H9 (cell line): ENCODE results near the gene CCDC141. TPM values are rescaled to one million over a fixed set of nuclear protein-coding genes. Genes with fewer than 3 reads are reported as not detected.
A peak's percentile ranks its signal among the peaks of the same experiment; 100 is the strongest.

Experiments
- DNase-seq: peaks from one replicate; pipeline ENCODE4 v3.0.0-alpha.2; 2017
- H2AFZ ChIP-seq: one replicate; pipeline ENCODE4 v1.6.1; 2013; ENCODE audit warnings: mild to moderate bottlenecking, low read length, control low read depth, moderate library complexity
- H2AK5ac ChIP-seq: 2 replicates; pipeline ENCODE4 v1.6.1; 2013; ENCODE audit warnings: low read length, control low read depth, mixed read lengths; ENCODE audit not compliant: insufficient read length
- H2BK120ac ChIP-seq: one replicate; pipeline ENCODE4 v1.6.1; 2013; ENCODE audit warnings: low read depth, mild to moderate bottlenecking, low read length, control low read depth, inconsistent platforms; ENCODE audit not compliant: poor library complexity, severe bottlenecking
- H2BK12ac ChIP-seq: 2 replicates; pipeline ENCODE4 v1.6.1; 2013; ENCODE audit warnings: low read length, control low read depth, mixed read lengths, low read depth; ENCODE audit not compliant: insufficient read length
- H2BK15ac ChIP-seq: 2 replicates; pipeline ENCODE4 v1.6.1; 2013; ENCODE audit warnings: low read depth, low read length, control low read depth
- H2BK20ac ChIP-seq: one replicate; pipeline ENCODE4 v1.6.1; 2013; ENCODE audit warnings: low read depth, mild to moderate bottlenecking, low read length, control low read depth, inconsistent platforms; ENCODE audit not compliant: poor library complexity, severe bottlenecking
- H2BK5ac ChIP-seq: 2 replicates; pipeline ENCODE4 v1.6.1; 2013; ENCODE audit warnings: low read length, control low read depth, mixed read lengths; ENCODE audit not compliant: insufficient read length
- H3K14ac ChIP-seq: 2 replicates; pipeline ENCODE4 v1.6.1; 2013; ENCODE audit warnings: low read length, control low read depth; ENCODE audit not compliant: insufficient read depth
- H3K18ac ChIP-seq: 2 replicates; pipeline ENCODE4 v1.6.1; 2013; ENCODE audit warnings: low read depth, mild to moderate bottlenecking, mixed read lengths, low read length, control low read depth; ENCODE audit not compliant: insufficient read length
- H3K23ac ChIP-seq: 2 replicates; pipeline ENCODE4 v1.6.1; 2013; ENCODE audit warnings: low read length, control low read depth, mixed read lengths, low read depth; ENCODE audit not compliant: insufficient read length
- H3K23me2 ChIP-seq: 2 replicates; pipeline ENCODE4 v1.6.1; 2013; ENCODE audit warnings: low read depth, mild to moderate bottlenecking, mixed read lengths, low read length, control low read depth; ENCODE audit not compliant: insufficient read length, poor library complexity, severe bottlenecking
- H3K27ac ChIP-seq: 2 replicates; pipeline ENCODE4 v1.5.1; 2013; ENCODE audit warnings: low read length, control low read depth, mixed read lengths, low read depth; ENCODE audit not compliant: insufficient read length
- H3K27me3 ChIP-seq: 2 replicates; pipeline ENCODE4 v1.6.1; 2013; ENCODE audit warnings: low read length, control low read depth, inconsistent platforms; ENCODE audit not compliant: insufficient read depth
- H3K4ac ChIP-seq: 2 replicates; pipeline ENCODE4 v1.6.1; 2013; ENCODE audit warnings: low read depth, mild to moderate bottlenecking, control low read depth, inconsistent platforms, low read length, moderate library complexity
- H3K4me1 ChIP-seq: 2 replicates; pipeline ENCODE4 v1.6.1; 2013; ENCODE audit warnings: low read length, control low read depth, inconsistent platforms; ENCODE audit not compliant: insufficient read depth
- H3K4me2 ChIP-seq: 2 replicates; pipeline ENCODE4 v1.6.1; 2013; ENCODE audit warnings: low read length, control low read depth, mixed read lengths; ENCODE audit not compliant: insufficient read length, insufficient read depth
- H3K56ac ChIP-seq: 2 replicates; pipeline ENCODE4 v1.6.1; 2013; ENCODE audit warnings: low read depth, mild to moderate bottlenecking, mixed read lengths, low read length, control low read depth; ENCODE audit not compliant: insufficient read length
- H3K79me1 ChIP-seq: 2 replicates; pipeline ENCODE4 v1.6.1; 2013; ENCODE audit warnings: low read depth, mild to moderate bottlenecking, moderate library complexity, low read length, control low read depth, inconsistent platforms; ENCODE audit not compliant: insufficient read depth, poor library complexity, severe bottlenecking
- H3K79me2 ChIP-seq: 2 replicates; pipeline ENCODE4 v1.6.1; 2013; ENCODE audit warnings: low read length, control low read depth, inconsistent platforms; ENCODE audit not compliant: insufficient read depth
- H3K9ac ChIP-seq: 2 replicates; pipeline ENCODE4 v1.6.1; 2013; ENCODE audit warnings: low read length, control low read depth, mixed read lengths; ENCODE audit not compliant: insufficient read length; ENCODE audit errors: extremely low read depth
- H3K9me3 ChIP-seq: one replicate; pipeline ENCODE4 v1.6.1; 2013; ENCODE audit warnings: low read depth, low read length, inconsistent platforms; ENCODE audit not compliant: control insufficient read depth
- H3T11ph ChIP-seq: one replicate; pipeline ENCODE4 v1.6.1; 2013; ENCODE audit warnings: mild to moderate bottlenecking, low read length, control low read depth, inconsistent platforms
- H4K20me1 ChIP-seq: one replicate; pipeline ENCODE4 v1.6.1; 2013; ENCODE audit not compliant: control insufficient read depth, insufficient read length, insufficient read depth
- H4K5ac ChIP-seq: 2 replicates; pipeline ENCODE4 v1.6.1; 2013; ENCODE audit warnings: low read depth, mild to moderate bottlenecking, mixed read lengths, low read length, control low read depth; ENCODE audit not compliant: insufficient read length
- H4K8ac ChIP-seq: replicated peaks from 2 replicates; pipeline ENCODE4 v1.6.1; 2013; ENCODE audit warnings: low read length, control low read depth, mixed read lengths, low read depth; ENCODE audit not compliant: insufficient read length
- H4K91ac ChIP-seq: 2 replicates; pipeline ENCODE4 v1.6.1; 2013; ENCODE audit warnings: low read depth, mild to moderate bottlenecking, moderate library complexity, mixed read lengths, low read length, control low read depth; ENCODE audit not compliant: insufficient read length
- H3K27ac Mint-ChIP-seq, 3 experiments: 2 replicates in 2 of 3; 3 replicates in 1 of 3; pipeline ENCODE4 v1.8.0; 2020 to 2021; ENCODE audit warnings: mixed read lengths in 3 of 3, mild to moderate bottlenecking in 1 of 3, moderate library complexity in 1 of 3
- H3K27me3 Mint-ChIP-seq: 2 replicates; pipeline ENCODE4 v1.8.0; 2021; ENCODE audit warnings: low read depth, mild to moderate bottlenecking, moderate library complexity, mixed read lengths
- H3K36me3 Mint-ChIP-seq, 3 experiments: 2 replicates in 2 of 3; 3 replicates in 1 of 3; pipeline ENCODE4 v1.8.0; 2020 to 2021; ENCODE audit warnings: low read depth in 3 of 3, mixed read lengths in 3 of 3; ENCODE audit not compliant: insufficient read depth in 1 of 3
- H3K4me1 Mint-ChIP-seq, 2 experiments: 2 replicates each; pipeline ENCODE4 v1.8.0; 2020; ENCODE audit warnings: mixed read lengths in 2 of 2
- H3K4me3 Mint-ChIP-seq, 2 experiments: 2 replicates in 1 of 2; 3 replicates in 1 of 2; pipeline ENCODE4 v1.8.0; 2020 to 2021; ENCODE audit warnings: mild to moderate bottlenecking in 2 of 2, mixed read lengths in 2 of 2, moderate library complexity in 1 of 2
- H3K9me3 Mint-ChIP-seq, 2 experiments: 2 replicates in 1 of 2; 3 replicates in 1 of 2; pipeline ENCODE4 v1.8.0; 2020; ENCODE audit warnings: mild to moderate bottlenecking in 2 of 2, mixed read lengths in 2 of 2, moderate library complexity in 1 of 2
- WGBS: extraction: QIAGEN DNeasy Blood & Tissue Kit; methylation state at CpG from one replicate; pipeline ENCODE4 v1.1.7; 2013; ENCODE audit warnings: missing lambda C conversion rate, low lambda C conversion rate, mixed read lengths; ENCODE audit not compliant: insufficient read length; ENCODE audit errors: extremely low coverage; 5-methylcytosine and 5-hydroxymethylcytosine counted together
- total RNA-seq: library from RNA; stranded (reverse); gene quantifications from 2 replicates; pipeline ENCODE4 v1.2.1, GENCODE V29; 2021
- TF ChIP-seq, protein P1 (sequence below): fragments of 200-600 bp; sonication (generic); conservative IDR thresholded peaks from 3 replicates; pipeline ENCODE4 v1.8.0; 2021; ENCODE audit warnings: antibody characterized with exemption, mild to moderate bottlenecking

The CCDC141 gene
- total RNA-seq, 1 experiment from 2014 or later, result 1.0 TPM

DNA sequence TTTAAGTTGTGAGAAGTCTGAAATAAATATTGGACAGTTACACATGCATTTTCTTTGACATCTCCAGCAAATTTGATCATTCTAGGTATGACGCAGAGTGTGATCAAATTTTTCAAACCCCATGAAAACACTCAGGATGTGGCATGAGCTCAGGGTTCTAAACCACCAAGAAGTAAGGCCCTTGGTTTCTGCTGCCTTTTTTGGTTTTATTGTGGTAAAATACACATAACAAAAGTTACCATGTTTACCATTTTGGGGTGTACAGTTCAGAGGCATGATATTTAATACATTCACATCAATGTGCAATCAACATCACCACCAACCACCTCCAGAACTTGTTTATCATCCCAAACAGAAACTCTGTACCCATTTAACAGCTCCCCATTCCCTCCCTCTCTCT lies 178.4 kb downstream of the CCDC141 start:
- no peak overlapping the region for H3K4me2 ChIP-seq
- H2BK12ac ChIP-seq, result no peak overlapping the region
- H2AK5ac ChIP-seq, result no peak overlapping the region
- H3K27me3 ChIP-seq, result no peaks in the 10 kb centered on the region
- no peak overlapping the region for H3T11ph ChIP-seq
- H2BK15ac ChIP-seq, result no peak overlapping the region
- no peak overlapping the region for H2BK5ac ChIP-seq
- H2BK120ac ChIP-seq, result no peak overlapping the region
- WGBS, result no CpG with 5 or more reads among the region's 1 CpG
- no peak overlapping the region for H3K56ac ChIP-seq
- H3K4ac ChIP-seq, result no peak overlapping the region
- no peak overlapping the region for H2AFZ ChIP-seq
- Mint-ChIP-seq H3K9me3 (no peaks in the 10 kb centered on the region), H3K4me1 (peaks cover 10 to 12% of the 10 kb centered on the region in 2 experiments; a peak in 3 of 4 replicates), H3K4me3 (no peak overlapping the region), H3K36me3 (no peaks in the 10 kb centered on the region), H3K27ac (peak overlapping the region in 2 of 3 experiments; percentile 18 to 73; a peak in 4 of 7 replicates), H3K27me3 (no peaks in the 10 kb centered on the region)
- no peak overlapping the region for H3K18ac ChIP-seq
- no peak overlapping the region for H2BK20ac ChIP-seq
- H3K23ac ChIP-seq, result no peak overlapping the region
- no peaks in the 10 kb centered on the region for H3K79me1 ChIP-seq
- no peak overlapping the region for H3K27ac ChIP-seq
- H4K91ac ChIP-seq, result no peak overlapping the region
- no peak for DNase-seq
- no peak overlapping the region for H4K8ac ChIP-seq
- no peak overlapping the region for H4K5ac ChIP-seq
- no peaks in the 10 kb centered on the region for H3K23me2 ChIP-seq
- H3K9ac ChIP-seq, result no peak overlapping the region
- H3K9me3 ChIP-seq, result no peaks in the 10 kb centered on the region
- H4K20me1 ChIP-seq, result no peaks in the 10 kb centered on the region
- H3K4me1 ChIP-seq, result peaks cover 2% of the 10 kb centered on the region; the same call in 1 of the 2 replicates
- TF ChIP-seq, protein P1, sequence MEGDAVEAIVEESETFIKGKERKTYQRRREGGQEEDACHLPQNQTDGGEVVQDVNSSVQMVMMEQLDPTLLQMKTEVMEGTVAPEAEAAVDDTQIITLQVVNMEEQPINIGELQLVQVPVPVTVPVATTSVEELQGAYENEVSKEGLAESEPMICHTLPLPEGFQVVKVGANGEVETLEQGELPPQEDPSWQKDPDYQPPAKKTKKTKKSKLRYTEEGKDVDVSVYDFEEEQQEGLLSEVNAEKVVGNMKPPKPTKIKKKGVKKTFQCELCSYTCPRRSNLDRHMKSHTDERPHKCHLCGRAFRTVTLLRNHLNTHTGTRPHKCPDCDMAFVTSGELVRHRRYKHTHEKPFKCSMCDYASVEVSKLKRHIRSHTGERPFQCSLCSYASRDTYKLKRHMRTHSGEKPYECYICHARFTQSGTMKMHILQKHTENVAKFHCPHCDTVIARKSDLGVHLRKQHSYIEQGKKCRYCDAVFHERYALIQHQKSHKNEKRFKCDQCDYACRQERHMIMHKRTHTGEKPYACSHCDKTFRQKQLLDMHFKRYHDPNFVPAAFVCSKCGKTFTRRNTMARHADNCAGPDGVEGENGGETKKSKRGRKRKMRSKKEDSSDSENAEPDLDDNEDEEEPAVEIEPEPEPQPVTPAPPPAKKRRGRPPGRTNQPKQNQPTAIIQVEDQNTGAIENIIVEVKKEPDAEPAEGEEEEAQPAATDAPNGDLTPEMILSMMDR, result no peak
- H3K14ac ChIP-seq, result no peak overlapping the region
- H3K79me2 ChIP-seq, result no peaks in the 10 kb centered on the region
